HG02938 (cell line): Measurements from ENCODE around the gene CNTN4.

Source experiments
- ATAC-seq: cut with Tn5 transposase; IDR thresholded peaks from one replicate; pipeline ENCODE4 v1.9.1; 2021; ENCODE audit warnings: mild to moderate bottlenecking, moderate library complexity; ENCODE audit not compliant: unreplicated experiment

Gene CNTN4

GRCh38 chr3:2839876-2840275 is 741.2 kb downstream of the CNTN4 start:
- no peak for ATAC-seq

GRCh38 chr3:2847062-2847841 is 748.6 kb downstream of the CNTN4 start:
- no peak for ATAC-seq

- no peak for ATAC-seq
These were observed 750.4 kb downstream of the CNTN4 start for GRCh38 chr3:2849092-2849491.

GRCh38 chr3:2850701-2851100 is 752.0 kb downstream of the CNTN4 start:
- no peak for ATAC-seq

- ATAC-seq = no peak
These were observed 752.7 kb downstream of the CNTN4 start for GRCh38 chr3:2851361-2851760.

- no peak for ATAC-seq
These were observed 753.2 kb downstream of the CNTN4 start for GRCh38 chr3:2851835-2852234.

GRCh38 chr3:2853651-2854050 is 755.0 kb downstream of the CNTN4 start:
- no peak for ATAC-seq

GRCh38 chr3:2856138-2857133 is 757.8 kb downstream of the CNTN4 start:
- no peak for ATAC-seq

GRCh38 chr3:2860626-2861025 is 762.0 kb downstream of the CNTN4 start:
- no peak for ATAC-seq

GRCh38 chr3:2861120-2861519 is 762.5 kb downstream of the CNTN4 start:
- no peak for ATAC-seq

- no peak for ATAC-seq
These were observed 763.3 kb downstream of the CNTN4 start for GRCh38 chr3:2861920-2862319.

- ATAC-seq = no peak
These were observed 763.7 kb downstream of the CNTN4 start for GRCh38 chr3:2862366-2862765.

GRCh38 chr3:2863127-2863526 is 764.5 kb downstream of the CNTN4 start:
- ATAC-seq = no peak

- no peak for ATAC-seq
These were observed 771.2 kb downstream of the CNTN4 start for GRCh38 chr3:2869905-2870304.

GRCh38 chr3:2870724-2871333 is 772.2 kb downstream of the CNTN4 start:
- ATAC-seq = no peak

GRCh38 chr3:2872884-2873283 is 774.2 kb downstream of the CNTN4 start:
- no peak for ATAC-seq

- ATAC-seq = no peak
These were observed 775.3 kb downstream of the CNTN4 start for GRCh38 chr3:2873986-2874385.

- no peak for ATAC-seq
These were observed 777.0 kb downstream of the CNTN4 start for GRCh38 chr3:2875699-2876098.

GRCh38 chr3:2876362-2876761 is 777.7 kb downstream of the CNTN4 start:
- no peak for ATAC-seq

GRCh38 chr3:2879023-2879422 is 780.4 kb downstream of the CNTN4 start:
- ATAC-seq = no peak

- ATAC-seq = no peak
These were observed 780.9 kb downstream of the CNTN4 start for GRCh38 chr3:2879587-2879986.
